Inflammatory macrophage treated with lipopolysaccharide for 1 hour (primary cell): ENCODE measurements around the gene LRRC25.
"Not testable (repeated sequence)": the region's sequence is repeated elsewhere in the genome, so short reads cannot be mapped to it uniquely, and the experiment has no call there.

Experiments
- DNase-seq, 2 donors: peaks; one replicate each; pipeline ENCODE4 v3.0.0-alpha.2; 2020 to 2022

The LRRC25 gene

DNA sequence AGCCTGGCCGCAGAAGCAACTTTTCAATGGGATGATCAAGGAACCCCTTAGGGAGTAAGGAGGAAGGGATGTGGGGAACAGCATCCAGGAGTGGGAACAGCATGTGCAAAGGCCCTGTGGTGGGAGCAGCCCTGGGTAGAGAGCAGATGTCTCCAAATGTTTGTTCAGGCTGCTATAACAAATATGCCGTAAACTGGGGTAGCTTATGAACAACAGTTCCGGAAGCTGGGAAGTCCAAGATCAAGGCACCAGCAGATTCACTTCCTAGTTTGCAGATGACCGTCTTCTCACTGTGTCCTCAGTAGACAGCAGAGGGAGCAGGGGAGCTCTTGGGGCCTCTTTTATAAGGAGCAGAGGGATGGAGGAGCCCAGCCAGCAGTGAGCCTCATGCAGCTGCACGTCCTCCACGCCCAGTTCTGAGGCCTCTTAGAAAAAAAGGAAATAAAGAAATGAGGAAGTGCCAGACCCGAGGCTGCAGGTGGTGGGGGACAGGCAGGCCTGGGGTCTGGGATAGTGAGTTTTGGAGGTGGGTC, 4.2 kb upstream of the LRRC25 start:
- DNase-seq: peak; percentile 90 to 95

DNA sequence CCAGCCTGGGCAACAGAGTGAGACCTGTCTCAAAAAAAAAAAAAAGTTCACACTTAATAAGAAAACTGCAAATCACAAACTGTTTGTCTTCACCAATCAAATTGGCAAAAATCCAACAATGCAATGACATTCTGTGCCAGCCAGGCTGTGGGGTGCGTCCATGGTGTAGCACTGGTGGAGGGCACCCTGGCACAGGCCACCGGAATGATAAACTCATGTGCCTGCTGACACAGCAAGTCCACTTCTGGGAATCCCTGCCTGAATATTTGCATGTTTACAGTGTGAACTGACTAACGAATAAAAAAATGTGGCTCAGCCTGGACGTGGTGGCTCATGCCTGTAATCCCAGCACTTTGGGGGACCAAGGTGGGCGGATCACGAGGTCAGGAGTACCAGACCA, 1.6 kb upstream of the LRRC25 start:
- DNase-seq: peak; percentile 59 to 66

DNA sequence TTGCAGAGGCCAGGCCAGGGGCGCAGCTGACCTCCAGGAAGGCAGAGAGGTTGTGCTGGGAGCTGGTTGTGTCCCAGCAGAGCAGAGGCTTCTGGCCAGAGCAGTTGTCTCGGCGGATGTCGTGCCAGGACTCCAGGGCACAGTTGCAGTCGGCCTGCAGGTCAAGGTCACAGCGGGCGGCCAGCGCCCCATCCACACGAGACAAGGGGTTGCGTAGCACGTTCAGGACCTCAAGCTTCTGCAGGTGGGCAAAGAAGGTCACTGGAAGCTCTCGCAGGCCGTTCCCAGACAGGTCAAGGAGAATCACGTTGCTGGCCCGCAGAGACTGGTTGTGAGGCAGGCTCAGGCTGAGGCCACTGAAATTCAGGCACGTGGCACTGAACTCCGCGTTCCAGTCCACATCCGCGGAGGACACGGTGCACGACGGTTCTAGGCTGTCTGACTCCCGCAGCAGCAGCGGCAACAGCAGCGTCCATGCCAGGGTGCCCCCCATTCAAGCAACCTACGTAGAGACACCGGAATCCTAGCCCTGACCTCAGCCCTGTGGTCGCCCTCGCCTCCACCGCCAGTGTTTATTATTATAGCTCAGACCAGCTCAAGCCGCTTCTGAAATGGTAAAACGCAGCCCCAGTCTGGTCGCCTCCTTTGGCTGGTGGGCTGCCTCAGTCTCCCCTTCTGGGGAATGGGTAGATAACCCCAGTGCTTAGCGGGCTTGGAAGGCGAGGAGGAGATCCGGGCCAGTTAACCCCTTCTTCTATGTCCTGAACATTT, 766 bp downstream of the LRRC25 start:
- DNase-seq: no peak

DNA sequence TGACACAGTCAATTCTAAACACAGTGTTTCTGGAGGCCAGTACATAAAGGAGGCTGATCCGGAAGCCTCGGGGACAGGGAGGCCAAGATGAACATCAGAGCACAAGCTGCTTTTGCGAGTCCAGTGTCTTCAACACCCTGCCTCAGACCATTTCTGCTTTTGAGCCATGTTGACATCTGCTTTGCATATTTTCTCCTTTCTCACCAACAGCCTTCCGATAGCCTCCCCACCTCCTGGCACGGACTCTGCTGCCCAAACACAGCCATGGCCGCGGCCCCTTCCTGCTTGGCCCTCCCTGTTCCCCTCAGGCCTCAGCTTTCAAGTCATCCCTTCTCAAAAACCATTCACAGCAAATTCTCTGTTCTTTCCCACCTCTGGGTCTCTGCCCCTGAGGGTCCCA, 3.6 kb downstream of the LRRC25 start:
- peak; percentile 84 to 86 for DNase-seq

DNA sequence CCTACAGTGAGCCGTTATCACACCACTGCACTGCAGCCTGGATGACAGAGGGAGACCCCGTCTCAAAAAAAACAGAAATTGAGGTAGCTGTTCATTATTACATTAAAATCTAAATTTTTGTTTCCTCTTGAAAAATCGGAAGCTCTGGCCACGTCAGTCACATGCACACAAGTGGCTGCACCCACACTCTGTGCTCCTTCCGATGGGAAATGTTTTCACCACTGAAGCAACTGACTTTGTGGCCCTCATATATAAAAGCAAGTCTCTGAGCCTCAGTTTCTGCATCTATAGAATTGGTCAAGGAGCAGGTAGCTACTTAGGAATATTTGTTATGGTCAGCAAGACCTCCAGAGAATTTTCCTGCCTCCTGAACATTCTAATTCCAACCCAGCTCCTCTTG, 4.5 kb downstream of the LRRC25 start:
- DNase-seq: peak; percentile 67 to 72

DNA sequence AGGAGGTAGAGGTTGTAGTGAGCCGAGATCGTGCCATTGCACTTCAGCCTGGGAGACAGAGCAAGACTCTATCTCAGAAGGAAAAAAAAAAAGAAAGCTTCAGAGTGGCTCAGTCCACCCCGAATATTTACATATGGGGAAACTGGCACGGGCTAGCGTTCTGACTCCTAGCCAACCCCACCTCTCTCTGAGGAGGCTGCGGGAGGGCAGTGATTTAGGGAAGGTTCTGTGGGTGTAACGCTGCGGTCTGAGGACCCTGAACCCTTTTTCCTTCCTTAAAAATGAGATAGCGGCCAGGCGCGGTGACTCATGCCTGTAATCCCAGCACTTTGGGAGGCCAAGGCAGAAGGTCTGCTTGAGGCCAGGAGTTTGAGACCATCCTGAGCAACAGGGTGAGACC, 5.0 kb downstream of the LRRC25 start:
- peak; percentile 91 to 92 for DNase-seq

DNA sequence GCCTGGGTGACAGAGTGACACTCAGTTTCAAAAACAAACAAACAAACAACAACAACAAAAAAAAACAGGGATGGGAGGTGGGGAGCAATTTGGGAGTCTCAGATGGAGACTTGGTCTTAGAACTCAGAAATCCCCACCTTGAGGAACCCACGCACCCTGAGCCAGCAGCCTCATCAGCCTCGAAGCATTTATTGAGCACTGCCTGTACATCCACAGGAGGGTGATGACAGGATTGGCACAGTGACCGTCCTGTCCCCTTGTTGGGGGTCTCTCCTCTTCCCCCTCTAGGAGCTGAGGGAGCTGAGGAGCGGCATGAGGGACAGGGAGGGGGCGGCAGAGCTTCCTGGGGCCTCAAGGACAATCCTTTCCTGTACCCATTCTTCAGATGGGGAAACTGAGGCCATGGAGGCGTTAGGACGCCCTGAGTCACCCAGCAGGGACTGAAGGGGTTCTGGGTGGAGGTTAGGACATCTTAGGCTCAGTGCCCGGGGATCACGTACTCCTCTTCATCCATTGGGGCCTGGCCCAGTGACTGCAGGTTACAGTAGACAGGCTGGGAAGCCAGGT, 5.8 kb downstream of the LRRC25 start:
- no peak for DNase-seq

DNA sequence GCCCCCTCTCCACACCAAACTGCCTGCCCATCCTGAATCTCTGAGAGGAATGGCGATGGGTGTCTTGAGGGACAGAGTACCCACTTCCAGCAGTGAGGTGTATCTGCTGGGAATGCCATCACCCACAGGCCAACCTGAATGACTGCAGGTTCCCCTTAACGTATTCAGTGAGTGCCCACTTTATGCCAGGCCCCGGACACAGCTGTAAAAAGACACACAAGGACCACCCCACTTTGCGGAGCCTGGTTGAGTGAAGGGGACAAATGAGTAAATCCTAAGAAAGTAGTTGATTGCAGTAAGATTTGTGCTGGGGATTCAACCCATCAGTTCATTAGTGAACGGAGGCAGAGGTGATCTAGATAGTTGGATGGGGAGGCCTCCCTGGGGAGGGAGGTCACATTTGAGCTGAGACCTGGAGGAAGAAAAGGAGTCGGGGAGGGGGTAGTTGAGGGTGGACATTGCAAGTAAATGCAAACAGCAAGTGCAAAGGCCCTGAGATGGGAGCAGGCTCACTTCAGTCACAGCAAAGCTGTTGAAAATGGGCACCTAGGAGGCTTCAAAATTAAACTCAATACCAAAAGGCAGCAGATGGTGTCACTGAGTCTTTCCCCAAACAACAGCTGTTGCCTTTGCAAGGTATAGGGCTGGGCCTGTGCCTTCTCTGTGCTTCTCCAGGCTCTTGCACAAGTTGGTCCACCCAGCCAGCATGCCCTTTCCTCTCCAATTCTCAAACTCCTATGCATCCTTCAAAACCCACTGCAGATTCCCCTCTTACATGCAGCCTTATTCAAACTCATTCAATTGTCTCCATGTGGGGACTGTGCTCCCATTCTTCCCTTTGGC, 7.1 kb downstream of the LRRC25 start:
- DNase-seq: no peak

DNA sequence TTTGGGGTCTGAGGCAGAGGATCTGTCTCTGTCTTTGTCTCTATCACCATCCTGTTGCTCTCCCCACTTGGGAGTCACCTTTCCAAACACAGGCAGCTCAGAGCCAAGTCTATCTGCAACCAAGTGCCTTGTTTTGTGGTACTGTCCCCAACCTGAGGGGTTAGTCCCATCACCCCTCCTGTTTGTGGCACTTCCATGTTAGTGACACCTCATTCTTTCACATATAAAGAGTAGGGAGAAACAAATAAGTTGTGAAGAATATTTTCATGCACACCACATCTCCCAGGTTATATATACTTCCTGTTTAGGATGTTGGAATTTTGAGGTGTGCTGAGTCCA, 7.7 kb downstream of the LRRC25 start:
- no peak for DNase-seq

DNA sequence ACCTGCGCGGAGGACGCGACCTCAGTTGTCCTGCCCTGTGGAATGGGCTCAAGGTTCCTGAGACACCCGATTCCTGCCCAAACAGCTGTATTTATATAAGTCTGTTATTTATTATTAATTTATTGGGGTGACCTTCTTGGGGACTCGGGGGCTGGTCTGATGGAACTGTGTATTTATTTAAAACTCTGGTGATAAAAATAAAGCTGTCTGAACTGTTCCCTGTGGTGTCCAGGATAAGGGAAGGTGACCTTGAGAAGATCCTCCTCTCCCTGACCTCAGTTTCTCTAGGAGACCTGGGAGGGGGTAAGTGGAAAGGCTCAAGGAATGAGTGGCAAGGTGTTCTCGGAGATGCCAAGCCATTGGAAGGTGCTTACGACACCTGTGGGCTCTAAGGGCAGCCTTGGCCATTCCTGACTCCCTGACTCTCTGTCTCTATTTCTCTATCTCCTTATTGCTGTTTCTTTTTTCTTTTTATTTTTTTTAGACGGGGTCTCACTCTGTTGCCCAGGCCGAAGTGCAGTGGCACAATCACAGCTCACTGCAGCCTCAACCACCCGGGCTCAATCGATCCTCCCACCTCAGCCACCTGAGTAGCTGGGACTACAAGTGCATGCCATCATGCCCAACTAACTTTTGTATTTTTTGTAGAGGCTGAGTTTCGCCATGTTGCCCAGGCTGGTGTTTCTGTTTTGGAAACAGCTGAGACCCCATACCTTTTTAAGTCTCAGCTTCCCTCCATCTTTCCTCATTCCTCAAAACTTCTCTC, 8.3 kb downstream of the LRRC25 start:
- DNase-seq: no peak

DNA sequence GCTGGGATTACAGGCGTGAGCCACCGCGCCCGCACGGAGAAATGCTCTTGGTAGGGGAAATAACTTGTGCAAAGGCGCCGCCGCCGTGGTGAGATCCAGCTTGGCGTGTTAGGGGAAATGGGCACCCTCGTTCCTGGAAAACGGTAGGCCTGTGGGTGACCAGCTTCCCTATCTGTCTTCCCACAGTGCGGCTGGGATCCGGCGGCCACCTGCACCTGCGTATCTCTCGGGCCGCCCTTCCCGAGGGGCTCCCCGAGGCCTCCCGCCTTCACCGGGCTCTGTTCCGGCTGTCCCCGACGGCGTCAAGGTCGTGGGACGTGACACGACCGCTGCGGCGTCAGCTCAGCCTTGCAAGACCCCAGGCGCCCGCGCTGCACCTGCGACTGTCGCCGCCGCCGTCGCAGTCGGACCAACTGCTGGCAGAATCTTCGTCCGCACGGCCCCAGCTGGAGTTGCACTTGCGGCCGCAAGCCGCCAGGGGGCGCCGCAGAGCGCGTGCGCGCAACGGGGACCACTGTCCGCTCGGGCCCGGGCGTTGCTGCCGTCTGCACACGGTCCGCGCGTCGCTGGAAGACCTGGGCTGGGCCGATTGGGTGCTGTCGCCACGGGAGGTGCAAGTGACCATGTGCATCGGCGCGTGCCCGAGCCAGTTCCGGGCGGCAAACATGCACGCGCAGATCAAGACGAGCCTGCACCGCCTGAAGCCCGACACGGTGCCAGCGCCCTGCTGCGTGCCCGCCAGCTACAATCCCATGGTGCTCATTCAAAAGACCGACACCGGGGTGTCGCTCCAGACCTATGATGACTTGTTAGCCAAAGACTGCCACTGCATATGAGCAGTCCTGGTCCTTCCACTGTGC, 9.1 kb downstream of the LRRC25 start:
- DNase-seq: peak; percentile 76 to 93

DNA sequence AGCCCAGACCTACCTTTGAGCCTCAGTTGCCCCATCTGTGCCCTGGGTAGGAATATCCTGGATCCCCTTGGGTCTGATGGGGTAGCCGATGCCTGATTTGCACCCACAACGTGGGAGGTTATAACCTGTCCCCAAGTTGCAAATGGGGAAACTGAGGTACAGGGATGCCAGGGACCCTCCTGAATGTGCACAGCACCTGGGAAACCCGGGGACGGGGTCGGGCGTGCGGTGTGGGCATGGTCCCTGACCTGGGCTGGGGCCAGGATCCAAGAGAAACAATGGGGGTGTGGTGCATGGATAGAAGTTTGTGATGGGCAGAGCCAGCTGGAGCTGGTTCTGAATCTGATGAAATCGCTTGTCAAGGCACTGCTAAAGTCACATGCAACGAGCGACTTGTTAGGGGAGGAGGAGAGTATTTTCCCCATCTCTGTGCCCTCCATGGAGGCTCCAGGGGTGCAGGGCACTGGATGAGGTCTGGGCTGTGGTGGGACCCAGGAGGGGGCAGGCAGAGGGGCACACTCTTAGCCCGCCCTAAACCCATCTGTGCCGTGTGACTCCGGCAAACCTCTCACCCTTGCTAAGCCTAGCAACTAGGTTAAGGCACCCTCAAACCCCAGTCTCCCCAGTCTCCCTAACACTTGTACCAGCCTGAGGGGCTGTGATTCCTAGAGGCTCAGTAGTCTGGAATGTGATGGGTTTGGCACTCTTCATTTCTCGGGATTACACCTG, 10.7 kb downstream of the LRRC25 start:
- no peak for DNase-seq

DNA sequence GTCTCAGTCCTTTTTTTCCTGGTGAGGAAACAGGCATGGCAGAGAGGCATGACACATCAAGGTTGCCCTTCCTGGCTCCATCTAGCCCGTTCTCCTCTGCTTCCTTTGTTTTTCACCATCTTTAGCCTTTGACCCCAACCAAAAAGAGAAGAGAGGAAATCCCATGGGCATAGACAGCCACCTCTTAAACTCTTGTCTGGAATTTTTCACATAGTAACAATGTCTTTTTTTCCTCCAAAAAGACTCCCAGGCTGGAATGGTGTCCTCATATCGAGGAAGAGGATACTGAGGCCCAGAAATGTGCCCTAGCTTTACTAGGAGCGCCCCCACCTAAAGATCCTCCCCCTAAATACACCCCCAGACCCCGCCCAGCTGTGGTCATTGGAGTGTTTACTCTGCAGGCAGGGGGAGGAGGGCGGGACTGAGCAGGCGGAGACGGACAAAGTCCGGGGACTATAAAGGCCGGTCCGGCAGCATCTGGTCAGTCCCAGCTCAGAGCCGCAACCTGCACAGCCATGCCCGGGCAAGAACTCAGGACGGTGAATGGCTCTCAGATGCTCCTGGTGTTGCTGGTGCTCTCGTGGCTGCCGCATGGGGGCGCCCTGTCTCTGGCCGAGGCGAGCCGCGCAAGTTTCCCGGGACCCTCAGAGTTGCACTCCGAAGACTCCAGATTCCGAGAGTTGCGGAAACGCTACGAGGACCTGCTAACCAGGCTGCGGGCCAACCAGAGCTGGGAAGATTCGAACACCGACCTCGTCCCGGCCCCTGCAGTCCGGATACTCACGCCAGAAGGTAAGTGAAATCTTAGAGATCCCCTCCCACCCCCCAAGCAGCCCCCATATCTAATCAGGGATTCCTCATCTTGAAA, 11.5 kb downstream of the LRRC25 start, which contains the start of gene GDF15:
Gene GDF15, plus strand, starts transcription at position 484 of the 868 bp plus-strand sequence. Its CDS starts 32 bp downstream, at position 516.
- DNase-seq: peak in 1 of 2 donors; percentile 62

DNA sequence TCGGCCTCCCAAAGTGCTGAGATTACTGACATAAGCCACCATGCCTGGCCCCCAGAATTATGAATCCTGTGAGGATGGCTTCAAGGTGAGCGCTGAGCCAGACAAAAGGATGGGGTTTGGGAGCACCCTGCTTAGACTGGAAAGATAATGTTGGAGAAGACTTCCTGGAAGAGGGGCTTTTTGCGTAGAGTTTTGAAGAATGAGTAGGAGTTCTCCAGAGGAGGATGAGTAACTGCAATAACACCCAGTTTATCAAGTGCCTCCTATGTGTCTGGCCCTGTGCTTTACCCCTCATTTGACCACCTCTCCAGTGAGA, 12.1 kb downstream of the LRRC25 start:
- DNase-seq: no peak

DNA sequence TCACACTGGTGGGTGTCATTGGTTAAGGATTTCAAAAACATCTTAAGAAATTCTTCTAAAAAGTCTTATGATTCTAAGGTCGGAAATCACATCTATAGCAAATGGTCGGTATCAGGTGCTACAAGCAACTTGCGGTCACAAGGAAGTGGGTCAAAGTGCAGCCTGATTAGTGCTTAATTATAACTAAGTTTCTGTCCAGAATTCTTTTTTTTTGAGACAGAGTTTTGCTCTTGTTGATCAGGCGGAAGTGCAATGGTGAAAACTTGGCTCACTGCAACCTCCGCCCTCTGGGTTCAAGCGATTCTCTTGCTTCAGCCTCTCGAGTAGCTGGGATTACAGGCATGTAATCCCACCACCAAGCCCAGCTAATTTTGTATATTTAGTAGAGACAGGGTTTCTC, 12.6 kb downstream of the LRRC25 start:
- no peak for DNase-seq

DNA sequence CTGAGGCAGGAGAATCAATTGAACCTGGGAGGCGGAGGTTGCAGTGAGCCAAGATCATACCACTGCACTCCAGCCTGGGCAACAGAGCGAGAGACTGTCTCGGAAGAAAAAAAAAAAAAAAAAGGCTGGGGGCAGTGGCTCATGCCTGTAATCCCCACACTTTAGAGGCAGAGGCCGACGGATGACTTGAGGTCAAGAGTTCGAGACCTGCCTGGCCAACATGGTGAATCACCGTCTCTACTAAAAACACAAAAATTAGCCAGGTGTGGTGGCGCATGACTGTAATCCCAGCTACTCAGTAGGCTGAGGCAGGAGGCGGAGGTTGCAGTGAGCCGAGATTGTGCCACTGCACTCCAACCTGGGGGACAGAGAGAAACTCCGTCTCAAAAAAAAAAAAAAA, 13.8 kb downstream of the LRRC25 start:
- not testable (repeated sequence) for DNase-seq

DNA sequence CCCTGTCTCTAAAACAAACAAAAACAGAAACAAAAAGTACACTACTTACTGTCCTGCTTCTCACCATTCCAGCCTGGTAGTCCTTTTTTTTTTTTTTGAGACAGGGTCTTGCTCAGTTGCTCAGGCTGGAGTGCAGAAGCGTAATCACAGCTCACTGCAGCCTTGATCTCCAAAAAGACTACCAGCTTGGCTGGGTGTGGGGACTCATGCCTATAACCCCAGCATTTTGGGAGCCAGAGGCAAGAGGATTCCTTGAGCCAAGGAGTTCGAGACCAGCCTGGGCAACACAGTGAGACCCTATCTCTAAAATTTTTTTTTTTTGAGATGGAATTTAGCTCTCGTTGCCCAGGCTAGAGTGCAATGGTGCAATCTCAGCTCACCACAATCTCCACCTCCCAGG, 16.6 kb downstream of the LRRC25 start:
- DNase-seq: no peak

DNA sequence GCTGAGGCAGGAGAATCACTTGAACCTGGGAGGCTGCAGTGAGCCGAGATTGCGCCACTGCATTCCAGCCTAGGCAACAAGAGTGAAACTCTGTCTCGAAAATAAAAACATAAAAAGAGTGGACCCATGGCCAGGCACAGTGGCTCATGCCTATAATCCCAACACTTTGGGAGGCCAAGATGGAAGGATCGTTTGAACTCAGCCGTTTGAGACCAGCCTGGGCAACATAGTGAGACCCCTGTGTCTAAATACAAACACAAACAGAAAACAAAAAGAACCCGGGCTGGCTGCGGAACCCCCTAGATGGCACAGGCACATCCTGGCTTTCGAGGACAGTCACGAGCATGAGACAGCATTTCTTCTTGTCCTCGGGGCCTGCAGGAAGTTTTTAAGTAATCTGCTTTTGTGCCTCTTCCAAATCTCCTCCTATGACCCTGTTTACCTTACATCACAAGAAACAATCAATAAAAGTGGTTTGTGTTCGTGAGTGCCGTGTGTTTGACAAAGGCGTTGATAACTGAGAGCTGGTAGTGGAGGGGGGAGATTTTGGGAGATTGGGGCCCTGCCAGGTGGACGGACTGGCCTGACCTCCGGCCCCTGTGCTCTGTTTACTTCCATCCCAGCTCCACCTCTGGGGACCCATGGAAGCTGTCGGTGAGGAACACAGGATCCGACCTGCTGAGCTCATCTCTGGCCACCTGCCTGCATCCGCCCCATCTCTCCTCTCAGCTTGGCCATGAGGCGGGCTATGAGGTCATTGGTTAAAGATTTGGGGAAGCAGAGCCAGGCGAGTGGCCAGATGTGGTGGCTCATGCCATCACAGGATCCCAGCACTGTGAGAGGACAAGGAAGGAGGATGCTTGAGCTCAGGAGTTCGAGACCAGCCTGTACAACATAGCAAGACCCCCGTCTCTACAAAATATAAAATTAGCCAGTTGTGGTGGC, 17.3 kb downstream of the LRRC25 start:
- peak; percentile 65 to 76 for DNase-seq

DNA sequence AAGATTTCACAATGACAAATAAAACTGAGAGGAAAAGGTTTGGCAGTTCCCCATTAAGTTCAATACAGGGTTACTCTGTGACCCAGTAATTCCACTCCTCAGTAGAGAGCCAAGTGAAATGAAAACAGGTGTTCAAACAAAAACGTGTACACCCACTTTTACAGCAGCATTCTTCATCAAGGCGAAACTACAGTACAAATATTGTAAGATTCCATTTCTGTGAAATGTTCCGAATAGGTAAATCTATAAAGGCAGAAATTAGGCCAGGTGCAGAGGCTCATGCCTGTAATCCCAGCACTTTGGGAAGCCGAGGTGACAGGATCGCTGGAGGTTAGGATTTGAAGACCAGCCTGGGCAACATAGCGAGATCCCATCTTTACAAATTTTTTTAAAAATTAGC, 20.4 kb downstream of the LRRC25 start:
- DNase-seq: no peak
